ENCODE data around the gene NANOS2.

DNA sequence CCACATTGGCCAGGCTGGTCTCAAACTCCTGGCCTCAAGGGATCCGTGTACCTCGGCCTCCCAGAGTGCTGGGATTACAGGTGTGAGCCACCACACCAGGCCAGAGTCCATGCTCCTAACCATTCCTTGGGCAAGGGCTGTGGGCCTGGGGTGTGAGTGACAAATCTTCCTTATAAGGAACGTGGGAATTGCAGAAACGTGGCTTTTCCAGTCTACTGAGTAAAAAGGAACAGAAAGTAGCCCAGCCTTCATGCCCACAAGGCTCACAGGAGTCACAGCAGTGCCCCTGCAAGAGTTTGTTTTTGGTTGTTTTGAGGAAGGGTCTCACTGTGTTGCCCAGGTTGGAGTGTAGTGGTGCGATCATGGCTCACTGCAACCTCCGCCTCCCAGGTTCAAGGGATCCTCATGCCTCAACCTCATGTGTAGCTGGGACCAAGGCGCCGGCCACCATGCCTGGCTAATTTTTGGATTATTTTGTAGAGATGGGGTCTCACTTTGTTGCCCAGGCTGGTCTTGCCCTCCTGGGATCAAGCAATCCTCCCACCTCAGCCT, 17.2 kb downstream of the NANOS2 start:
- TF ChIP-seq, protein P1, sequence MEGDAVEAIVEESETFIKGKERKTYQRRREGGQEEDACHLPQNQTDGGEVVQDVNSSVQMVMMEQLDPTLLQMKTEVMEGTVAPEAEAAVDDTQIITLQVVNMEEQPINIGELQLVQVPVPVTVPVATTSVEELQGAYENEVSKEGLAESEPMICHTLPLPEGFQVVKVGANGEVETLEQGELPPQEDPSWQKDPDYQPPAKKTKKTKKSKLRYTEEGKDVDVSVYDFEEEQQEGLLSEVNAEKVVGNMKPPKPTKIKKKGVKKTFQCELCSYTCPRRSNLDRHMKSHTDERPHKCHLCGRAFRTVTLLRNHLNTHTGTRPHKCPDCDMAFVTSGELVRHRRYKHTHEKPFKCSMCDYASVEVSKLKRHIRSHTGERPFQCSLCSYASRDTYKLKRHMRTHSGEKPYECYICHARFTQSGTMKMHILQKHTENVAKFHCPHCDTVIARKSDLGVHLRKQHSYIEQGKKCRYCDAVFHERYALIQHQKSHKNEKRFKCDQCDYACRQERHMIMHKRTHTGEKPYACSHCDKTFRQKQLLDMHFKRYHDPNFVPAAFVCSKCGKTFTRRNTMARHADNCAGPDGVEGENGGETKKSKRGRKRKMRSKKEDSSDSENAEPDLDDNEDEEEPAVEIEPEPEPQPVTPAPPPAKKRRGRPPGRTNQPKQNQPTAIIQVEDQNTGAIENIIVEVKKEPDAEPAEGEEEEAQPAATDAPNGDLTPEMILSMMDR (IDR thresholded peaks at IDR 0.05) = no peak
- TF ChIP-seq POLR2A (IDR thresholded peaks at IDR 0.05) = no peak

Data from right lobe of liver (tissue), 4 donors.